GM23338 (cell line): ENCODE results near the gene GPD1. TPM values are rescaled to one million over a fixed set of nuclear protein-coding genes. Genes with fewer than 3 reads are reported as not detected.

Source experiments
- ATAC-seq: fragments of 200-7000 bp; cut with Tn5 transposase; 3 replicates; pipeline ENCODE4 v1.9.1; 2020
- DNase-seq: peaks from one replicate; pipeline ENCODE4 v3.0.0-alpha.2; 2015; ENCODE audit warnings: low spot score
- H2AFZ ChIP-seq: fragments of 200-600 bp; sonication (generic); 2 replicates; pipeline ENCODE4 v1.8.0; 2016; ENCODE audit warnings: antibody characterized with exemption, mild to moderate bottlenecking, moderate library complexity
- H3F3A ChIP-seq: fragments of 200-600 bp; sonication (generic); replicated peaks from 2 replicates; pipeline ENCODE4 v1.8.0; 2017; ENCODE audit warnings: antibody characterized with exemption, mixed run types, low read depth
- H3K27ac ChIP-seq: fragments of 200-600 bp; sonication (generic); 2 replicates; pipeline ENCODE4 v1.6.1; 2016; ENCODE audit warnings: low read depth
- H3K27me3 ChIP-seq: fragments of 200-600 bp; sonication (generic); 2 replicates; pipeline ENCODE4 v1.8.0; 2016; ENCODE audit warnings: mild to moderate bottlenecking, mixed run types, moderate library complexity; ENCODE audit not compliant: insufficient read depth
- H3K36me3 ChIP-seq: fragments of 200-600 bp; sonication (generic); 2 replicates; pipeline ENCODE4 v1.8.0; 2016; ENCODE audit warnings: mild to moderate bottlenecking; ENCODE audit not compliant: insufficient read depth
- H3K4me1 ChIP-seq: fragments of 200-600 bp; sonication (generic); 2 replicates; pipeline ENCODE4 v1.8.0; 2016; ENCODE audit warnings: mild to moderate bottlenecking, moderate library complexity; ENCODE audit not compliant: insufficient read depth
- H3K4me2 ChIP-seq: fragments of 200-600 bp; sonication (generic); 2 replicates; pipeline ENCODE4 v1.7.1; 2017; ENCODE audit warnings: mixed run types
- H3K4me3 ChIP-seq: fragments of 200-600 bp; sonication (generic); 2 replicates; pipeline ENCODE4 v1.6.1; 2016; ENCODE audit warnings: mixed run types
- H3K79me2 ChIP-seq: fragments of 200-600 bp; sonication (generic); replicated peaks from 2 replicates; pipeline ENCODE4 v1.8.0; 2017; ENCODE audit warnings: mild to moderate bottlenecking; ENCODE audit not compliant: insufficient read depth
- H3K9me2 ChIP-seq: fragments of 200-600 bp; sonication (generic); 2 replicates; pipeline ENCODE4 v1.8.0; 2017; ENCODE audit not compliant: insufficient read depth
- H4K20me1 ChIP-seq: fragments of 200-600 bp; sonication (generic); replicated peaks from 2 replicates; pipeline ENCODE4 v1.8.0; 2017; ENCODE audit warnings: mild to moderate bottlenecking; ENCODE audit not compliant: insufficient read depth
- H3K27ac Mint-ChIP-seq: 2 replicates; pipeline ENCODE4 v1.8.0; 2020; ENCODE audit warnings: inconsistent platforms, mild to moderate bottlenecking, moderate library complexity, mixed read lengths
- H3K27me3 Mint-ChIP-seq: 3 replicates; pipeline ENCODE4 v1.8.0; 2022; ENCODE audit warnings: low read depth, mild to moderate bottlenecking, moderate library complexity, mixed read lengths, inconsistent platforms; ENCODE audit not compliant: insufficient read depth, poor library complexity
- H3K36me3 Mint-ChIP-seq: 3 replicates; pipeline ENCODE4 v1.8.0; 2021; ENCODE audit warnings: low read depth, mild to moderate bottlenecking, inconsistent platforms, moderate library complexity, mixed read lengths
- H3K4me1 Mint-ChIP-seq: 3 replicates; pipeline ENCODE4 v1.8.0; 2020; ENCODE audit warnings: mild to moderate bottlenecking, inconsistent platforms, mixed read lengths
- H3K4me3 Mint-ChIP-seq: 3 replicates; pipeline ENCODE4 v1.8.0; 2021; ENCODE audit warnings: moderate library complexity, mild to moderate bottlenecking, inconsistent platforms, mixed read lengths
- H3K9me3 Mint-ChIP-seq: 3 replicates; pipeline ENCODE4 v1.8.0; 2020; ENCODE audit warnings: moderate library complexity, mild to moderate bottlenecking, inconsistent platforms, mixed read lengths
- STAT1 ChIP-seq: IDR thresholded peaks from one replicate; pipeline ENCODE4 v1.6.1; 2016; ENCODE audit warnings: antibody characterized with exemption; ENCODE audit not compliant: unreplicated experiment
- ZNF331 ChIP-seq: fragments of 250-450 bp; sonication (Bioruptor Pico); IDR thresholded peaks from 2 replicates; pipeline ENCODE4 v1.5.0; 2020; ENCODE audit warnings: low read depth, mild to moderate bottlenecking, moderate library complexity
- polyA plus RNA-seq: library from polyadenylated mRNA; unstranded; fragments of >200 nt; fragmentation: Nextera tagmentation; extraction: Ambion mirVana; gene quantifications from 2 replicates; pipeline ENCODE4 v1.2.1, GENCODE V29; 2016
- total RNA-seq: library from RNA; depleted of rRNA; stranded (reverse); fragments of >200 nt; shearing (Covaris generic); gene quantifications from 2 replicates; pipeline ENCODE4 v1.2.3, GENCODE V29; 2014
- TF ChIP-seq, protein P1 (sequence below): IDR thresholded peaks from 2 replicates; pipeline ENCODE4 v1.6.1; 2016; ENCODE audit warnings: antibody characterized with exemption
- TF ChIP-seq, protein P2 (sequence below): fragments of 250-450 bp; sonication (Bioruptor Pico); IDR thresholded peaks from 2 replicates; pipeline ENCODE4 v1.5.0; 2020; ENCODE audit warnings: mild to moderate bottlenecking, moderate library complexity
- TF ChIP-seq, protein P3 (sequence below): IDR thresholded peaks from one replicate; pipeline ENCODE4 v1.6.1; 2018; ENCODE audit warnings: antibody characterized with exemption; ENCODE audit not compliant: unreplicated experiment

GPD1 gene
- total and polyA plus RNA-seq, 2 experiments from 2014 or later = 0.36 to 0.45 TPM

DNA sequence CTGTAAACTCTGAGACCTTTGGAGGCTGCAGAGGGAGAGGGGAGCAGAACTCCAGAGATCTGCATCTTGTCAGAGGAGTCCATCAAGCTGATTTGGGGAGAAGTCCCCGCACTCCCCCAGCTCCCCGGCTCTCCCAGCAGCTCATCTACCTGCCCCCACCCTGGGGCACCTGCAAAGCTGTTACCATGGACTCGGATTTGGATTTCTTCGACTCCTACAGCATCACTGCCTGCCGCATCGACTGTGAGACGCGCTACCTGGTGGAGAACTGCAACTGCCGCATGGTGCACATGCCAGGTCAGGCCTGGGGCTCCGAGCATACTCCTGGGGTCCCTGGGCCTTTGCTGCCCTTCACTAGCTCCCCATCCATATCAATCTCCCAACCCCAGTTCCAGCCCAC, 25.5 kb upstream of the GPD1 start:
- peaks cover 17% of the 10 kb centered on the region for H3K27me3 Mint-ChIP-seq
- Histone ChIP-seq H3K4me1 (no peaks in the 10 kb centered on the region; the same call in 1 of the 2 replicates), H3K79me2 (no peaks in the 10 kb centered on the region), H3K4me3 (no peak overlapping the region), H2AFZ (no peak overlapping the region), H3K4me2 (no peak overlapping the region), H3K9me2 (no peaks in the 10 kb centered on the region), H3K27ac (no peak overlapping the region), H3F3A (0 out of 2 replicates have a peak, but pooled peaks cover 3% of the 10 kb centered on the region), H4K20me1 (no peaks in the 10 kb centered on the region), H3K36me3 (no peaks in the 10 kb centered on the region), H3K27me3 (peaks cover 28% of the 10 kb centered on the region)
- H3K4me1 Mint-ChIP-seq = peaks cover 21% of the 10 kb centered on the region
- no peak overlapping the region for H3K4me3 Mint-ChIP-seq
- no peak overlapping the region for H3K27ac Mint-ChIP-seq
- no peak for TF ChIP-seq STAT1
- TF ChIP-seq, protein P1, sequence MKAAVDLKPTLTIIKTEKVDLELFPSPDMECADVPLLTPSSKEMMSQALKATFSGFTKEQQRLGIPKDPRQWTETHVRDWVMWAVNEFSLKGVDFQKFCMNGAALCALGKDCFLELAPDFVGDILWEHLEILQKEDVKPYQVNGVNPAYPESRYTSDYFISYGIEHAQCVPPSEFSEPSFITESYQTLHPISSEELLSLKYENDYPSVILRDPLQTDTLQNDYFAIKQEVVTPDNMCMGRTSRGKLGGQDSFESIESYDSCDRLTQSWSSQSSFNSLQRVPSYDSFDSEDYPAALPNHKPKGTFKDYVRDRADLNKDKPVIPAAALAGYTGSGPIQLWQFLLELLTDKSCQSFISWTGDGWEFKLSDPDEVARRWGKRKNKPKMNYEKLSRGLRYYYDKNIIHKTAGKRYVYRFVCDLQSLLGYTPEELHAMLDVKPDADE = no peak
- TF ChIP-seq ZNF331 (CRISPR knock-in tag) = no peak
- TF ChIP-seq, protein P2, sequence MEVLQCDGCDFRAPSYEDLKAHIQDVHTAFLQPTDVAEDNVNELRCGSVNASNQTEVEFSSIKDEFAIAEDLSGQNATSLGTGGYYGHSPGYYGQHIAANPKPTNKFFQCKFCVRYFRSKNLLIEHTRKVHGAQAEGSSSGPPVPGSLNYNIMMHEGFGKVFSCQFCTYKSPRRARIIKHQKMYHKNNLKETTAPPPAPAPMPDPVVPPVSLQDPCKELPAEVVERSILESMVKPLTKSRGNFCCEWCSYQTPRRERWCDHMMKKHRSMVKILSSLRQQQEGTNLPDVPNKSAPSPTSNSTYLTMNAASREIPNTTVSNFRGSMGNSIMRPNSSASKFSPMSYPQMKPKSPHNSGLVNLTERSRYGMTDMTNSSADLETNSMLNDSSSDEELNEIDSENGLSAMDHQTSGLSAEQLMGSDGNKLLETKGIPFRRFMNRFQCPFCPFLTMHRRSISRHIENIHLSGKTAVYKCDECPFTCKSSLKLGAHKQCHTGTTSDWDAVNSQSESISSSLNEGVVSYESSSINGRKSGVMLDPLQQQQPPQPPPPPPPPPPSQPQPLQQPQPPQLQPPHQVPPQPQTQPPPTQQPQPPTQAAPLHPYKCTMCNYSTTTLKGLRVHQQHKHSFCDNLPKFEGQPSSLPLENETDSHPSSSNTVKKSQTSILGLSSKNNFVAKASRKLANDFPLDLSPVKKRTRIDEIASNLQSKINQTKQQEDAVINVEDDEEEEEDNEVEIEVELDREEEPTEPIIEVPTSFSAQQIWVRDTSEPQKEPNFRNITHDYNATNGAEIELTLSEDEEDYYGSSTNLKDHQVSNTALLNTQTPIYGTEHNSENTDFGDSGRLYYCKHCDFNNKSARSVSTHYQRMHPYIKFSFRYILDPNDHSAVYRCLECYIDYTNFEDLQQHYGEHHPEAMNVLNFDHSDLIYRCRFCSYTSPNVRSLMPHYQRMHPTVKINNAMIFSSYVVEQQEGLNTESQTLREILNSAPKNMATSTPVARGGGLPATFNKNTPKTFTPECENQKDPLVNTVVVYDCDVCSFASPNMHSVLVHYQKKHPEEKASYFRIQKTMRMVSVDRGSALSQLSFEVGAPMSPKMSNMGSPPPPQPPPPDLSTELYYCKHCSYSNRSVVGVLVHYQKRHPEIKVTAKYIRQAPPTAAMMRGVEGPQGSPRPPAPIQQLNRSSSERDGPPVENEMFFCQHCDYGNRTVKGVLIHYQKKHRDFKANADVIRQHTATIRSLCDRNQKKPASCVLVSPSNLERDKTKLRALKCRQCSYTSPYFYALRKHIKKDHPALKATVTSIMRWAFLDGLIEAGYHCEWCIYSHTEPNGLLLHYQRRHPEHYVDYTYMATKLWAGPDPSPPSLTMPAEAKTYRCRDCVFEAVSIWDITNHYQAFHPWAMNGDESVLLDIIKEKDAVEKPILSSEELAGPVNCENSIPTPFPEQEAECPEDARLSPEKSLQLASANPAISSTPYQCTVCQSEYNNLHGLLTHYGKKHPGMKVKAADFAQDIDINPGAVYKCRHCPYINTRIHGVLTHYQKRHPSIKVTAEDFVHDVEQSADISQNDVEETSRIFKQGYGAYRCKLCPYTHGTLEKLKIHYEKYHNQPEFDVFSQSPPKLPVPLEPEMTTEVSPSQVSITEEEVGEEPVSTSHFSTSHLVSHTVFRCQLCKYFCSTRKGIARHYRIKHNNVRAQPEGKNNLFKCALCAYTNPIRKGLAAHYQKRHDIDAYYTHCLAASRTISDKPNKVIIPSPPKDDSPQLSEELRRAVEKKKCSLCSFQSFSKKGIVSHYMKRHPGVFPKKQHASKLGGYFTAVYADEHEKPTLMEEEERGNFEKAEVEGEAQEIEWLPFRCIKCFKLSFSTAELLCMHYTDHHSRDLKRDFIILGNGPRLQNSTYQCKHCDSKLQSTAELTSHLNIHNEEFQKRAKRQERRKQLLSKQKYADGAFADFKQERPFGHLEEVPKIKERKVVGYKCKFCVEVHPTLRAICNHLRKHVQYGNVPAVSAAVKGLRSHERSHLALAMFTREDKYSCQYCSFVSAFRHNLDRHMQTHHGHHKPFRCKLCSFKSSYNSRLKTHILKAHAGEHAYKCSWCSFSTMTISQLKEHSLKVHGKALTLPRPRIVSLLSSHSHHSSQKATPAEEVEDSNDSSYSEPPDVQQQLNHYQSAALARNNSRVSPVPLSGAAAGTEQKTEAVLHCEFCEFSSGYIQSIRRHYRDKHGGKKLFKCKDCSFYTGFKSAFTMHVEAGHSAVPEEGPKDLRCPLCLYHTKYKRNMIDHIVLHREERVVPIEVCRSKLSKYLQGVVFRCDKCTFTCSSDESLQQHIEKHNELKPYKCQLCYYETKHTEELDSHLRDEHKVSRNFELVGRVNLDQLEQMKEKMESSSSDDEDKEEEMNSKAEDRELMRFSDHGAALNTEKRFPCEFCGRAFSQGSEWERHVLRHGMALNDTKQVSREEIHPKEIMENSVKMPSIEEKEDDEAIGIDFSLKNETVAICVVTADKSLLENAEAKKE (CRISPR knock-in tag) = no peak
- TF ChIP-seq, protein P3, sequence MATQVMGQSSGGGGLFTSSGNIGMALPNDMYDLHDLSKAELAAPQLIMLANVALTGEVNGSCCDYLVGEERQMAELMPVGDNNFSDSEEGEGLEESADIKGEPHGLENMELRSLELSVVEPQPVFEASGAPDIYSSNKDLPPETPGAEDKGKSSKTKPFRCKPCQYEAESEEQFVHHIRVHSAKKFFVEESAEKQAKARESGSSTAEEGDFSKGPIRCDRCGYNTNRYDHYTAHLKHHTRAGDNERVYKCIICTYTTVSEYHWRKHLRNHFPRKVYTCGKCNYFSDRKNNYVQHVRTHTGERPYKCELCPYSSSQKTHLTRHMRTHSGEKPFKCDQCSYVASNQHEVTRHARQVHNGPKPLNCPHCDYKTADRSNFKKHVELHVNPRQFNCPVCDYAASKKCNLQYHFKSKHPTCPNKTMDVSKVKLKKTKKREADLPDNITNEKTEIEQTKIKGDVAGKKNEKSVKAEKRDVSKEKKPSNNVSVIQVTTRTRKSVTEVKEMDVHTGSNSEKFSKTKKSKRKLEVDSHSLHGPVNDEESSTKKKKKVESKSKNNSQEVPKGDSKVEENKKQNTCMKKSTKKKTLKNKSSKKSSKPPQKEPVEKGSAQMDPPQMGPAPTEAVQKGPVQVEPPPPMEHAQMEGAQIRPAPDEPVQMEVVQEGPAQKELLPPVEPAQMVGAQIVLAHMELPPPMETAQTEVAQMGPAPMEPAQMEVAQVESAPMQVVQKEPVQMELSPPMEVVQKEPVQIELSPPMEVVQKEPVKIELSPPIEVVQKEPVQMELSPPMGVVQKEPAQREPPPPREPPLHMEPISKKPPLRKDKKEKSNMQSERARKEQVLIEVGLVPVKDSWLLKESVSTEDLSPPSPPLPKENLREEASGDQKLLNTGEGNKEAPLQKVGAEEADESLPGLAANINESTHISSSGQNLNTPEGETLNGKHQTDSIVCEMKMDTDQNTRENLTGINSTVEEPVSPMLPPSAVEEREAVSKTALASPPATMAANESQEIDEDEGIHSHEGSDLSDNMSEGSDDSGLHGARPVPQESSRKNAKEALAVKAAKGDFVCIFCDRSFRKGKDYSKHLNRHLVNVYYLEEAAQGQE = no peak
- DNase-seq (no peak), ATAC-seq (no peak)
- H3K36me3 Mint-ChIP-seq = no peaks in the 10 kb centered on the region
- no peaks in the 10 kb centered on the region for H3K9me3 Mint-ChIP-seq
